Heart left ventricle (tissue), 16 donors: Measurements from ENCODE around the gene PKN1. TPM values are rescaled to one million over a fixed set of nuclear protein-coding genes. Genes with fewer than 3 reads are reported as not detected.
A peak's percentile ranks its signal among the peaks of the same experiment; 100 is the strongest.

Experiments
- ATAC-seq, 4 donors: fragments of 200-7000 bp; cut with Tn5 transposase; one replicate each; pipeline ENCODE4 v1.9.1; 2020 to 2022; ENCODE audit warnings: moderate library complexity in 4 of 4, mild to moderate bottlenecking in 3 of 4, moderate number of reproducible peaks in 1 of 4
- DNase-seq, 5 donors: peaks; one replicate each; pipeline ENCODE4 v3.0.0-alpha.2; 2020
- H3K27ac ChIP-seq, 12 donors: fragments of 200-600 bp; sonication (generic) in 4 of 12; one replicate each; pipeline versions ENCODE4 v1.5.0 to v1.8.0; 2016 to 2022; ENCODE audit warnings: mild to moderate bottlenecking in 2 of 12
- H3K27me3 ChIP-seq, 9 donors: fragments of 200-600 bp; sonication (generic) in 2 of 9; one replicate each; pipeline versions ENCODE4 v1.5.1 to v1.8.0; 2016 to 2022; ENCODE audit warnings: mild to moderate bottlenecking in 3 of 9
- H3K36me3 ChIP-seq, 9 donors: fragments of 200-600 bp; sonication (generic) in 2 of 9; one replicate each; pipeline versions ENCODE4 v1.5.0 to v1.8.0; 2018 to 2022; ENCODE audit warnings: mild to moderate bottlenecking in 2 of 9
- H3K4me1 ChIP-seq, 12 donors: fragments of 200-600 bp; sonication (generic) in 4 of 12; one replicate each; pipeline versions ENCODE4 v1.5.0 to v1.8.0; 2016 to 2022; ENCODE audit warnings: mild to moderate bottlenecking in 3 of 12
- H3K4me3 ChIP-seq, 12 donors: fragments of 200-600 bp; sonication (generic) in 4 of 12; one replicate each; pipeline versions ENCODE4 v1.5.0 to v1.8.0; 2017 to 2022; ENCODE audit warnings: mild to moderate bottlenecking in 9 of 12, moderate library complexity in 4 of 12
- H3K9me3 ChIP-seq, 12 donors: fragments of 200-600 bp; sonication (generic) in 4 of 12; one replicate each; pipeline versions ENCODE4 v1.5.0 to v1.8.0; 2016 to 2022; ENCODE audit warnings: mild to moderate bottlenecking in 1 of 12
- CTCF ChIP-seq, 12 donors: fragments of 200-600 bp; sonication (generic) in 4 of 12; IDR thresholded peaks; one replicate each; pipeline versions ENCODE4 v1.5.0 to v1.8.0; 2018 to 2022; ENCODE audit warnings: antibody characterized with exemption in 12 of 12, mild to moderate bottlenecking in 5 of 12
- POLR2A ChIP-seq, 2 donors: fragments of 450-650 bp; IDR thresholded peaks; one replicate each; pipeline ENCODE4 v1.6.1; 2017; ENCODE audit warnings: antibody characterized with exemption in 2 of 2, mild to moderate bottlenecking in 2 of 2, moderate library complexity in 2 of 2
- WGBS, 4 donors: extraction: QIAGEN DNeasy Blood & Tissue Kit in 2 of 4; methylation state at CpG; one replicate each; pipeline versions ENCODE4 v1.1.5 to v1.1.7; 2013 to 2018; 5-methylcytosine and 5-hydroxymethylcytosine counted together
- intact Hi-C, 10 donors: fragments of 100-400 bp; cut with DNase I; formaldehyde crosslinking; loops; one replicate each; pipeline versions ENCODE4 v1.11.1 to v1.14.2; 2022
- polyA plus RNA-seq, 2 donors: library from polyadenylated mRNA; stranded (reverse); fragments of 200-250 nt; gene quantifications; one replicate each; pipeline ENCODE4 v1.2.3, GENCODE V29; 2013
- total RNA-seq, 9 donors: library from RNA; depleted of rRNA in 2 of 9; stranded (reverse); fragments of >200 nt in 2 of 9; fragmentation: NEBNext Ultra II Directional in 3 of 9; extraction: Animal tissue kit (Norgen Biotek cat#: 25700) in 3 of 9; gene quantifications; one replicate each; pipeline versions ENCODE4 v1.1.0 to v1.2.4, GENCODE V29; 2016 to 2023
- donor health status: ischemic (EF 13 %, LVEDD 7.1; RV severe dilation, severe dysfunction).
- donor health status: healthy with polysubstance abuse.
- donor health status: DM: no; HTN: yes; CAD: no.
- donor health status: DM: no; HTN: no; CAD: no.
- donor health status: ischemic (EF 25% LVEDD 6.9; RV normal size, moderate dysfunction).
- donor health status: ischemic (EF 25% LVEDD 5.7; RV mildly dilated, moderate dysfunction).
- donor health status: healthy.
- donor health status: DM: yes; HTN: yes; CAD: no.
- donor health status: ischemic (EF 35%, LVEDD 5.7; RV mildly dilated, moderate dysfunction).
- donor health status: nonischemic (EF 11% LVEDD 7.7; RV severe dilation, severe dysfunction).
- donor health status: DM: yes; HTN: yes; CAD: no.
- donor health status: PGD.
- donor health status: ischemic (EF 29% LVEDD 5.4; RV normal size, mild dysfunction).
- donor health status: nonischemic (EF 23%, LVEDD 6.1; RV moderate dilation, normal function).

PKN1 gene
- total and polyA plus RNA-seq, 11 donors: 109 to 206 (median 131) TPM

- H3K36me3 ChIP-seq: peaks cover 2 to 78% (median 57%) of the 10 kb centered on the region in 9 donors
- peaks cover 0 to 71% (median 26%) of the 10 kb centered on the region in 12 donors for H3K4me1 ChIP-seq
Measured at GRCh38 chr19:14412324-14412995, 20.6 kb upstream of the PKN1 start.

GRCh38 chr19:14412996-14413692 is 20.0 kb upstream of the PKN1 start:
- no peaks in the 10 kb centered on the region for H3K27me3 ChIP-seq
- no peak for DNase-seq
- WGBS, 4 donors: 73 to 83% (median 80%) methylated on average over 13 to 15 of the region's 15 CpGs
- no peak overlapping the region for H3K4me3 ChIP-seq
- no peak for ATAC-seq
- H3K36me3 ChIP-seq: peaks cover 2 to 71% (median 50%) of the 10 kb centered on the region in 9 donors
- peaks cover 0 to 78% (median 32%) of the 10 kb centered on the region in 12 donors for H3K4me1 ChIP-seq
- peak overlapping the region in 1 of 12 donors; percentile 5 for H3K27ac ChIP-seq
- H3K9me3 ChIP-seq: no peaks in the 10 kb centered on the region
- intact Hi-C loops: no loop called here
- TF ChIP-seq CTCF (IDR thresholded peaks at IDR 0.05) (no peak), POLR2A (IDR thresholded peaks at IDR 0.05) (no peak)

More at GRCh38 chr19:14412324-14412995, 20.6 kb upstream of the PKN1 start:
- DNase-seq (no peak), ATAC-seq (no peak)
- Histone ChIP-seq H3K27me3 (no peaks in the 10 kb centered on the region), H3K27ac (no peak overlapping the region), H3K9me3 (no peaks in the 10 kb centered on the region), H3K4me3 (no peak overlapping the region)
- intact Hi-C loops: no loop called here
- 87 to 89% (median 89%) methylated on average over 18 to 25 of the region's 25 CpGs for WGBS, 4 donors
- TF ChIP-seq POLR2A (IDR thresholded peaks at IDR 0.05): no peak
- no peak for TF ChIP-seq CTCF (IDR thresholded peaks at IDR 0.05)

- DNase-seq (no peak), ATAC-seq (peak in 2 of 4 donors; percentile 14 to 27)
- intact Hi-C loops: no loop called here
- no peaks in the 10 kb centered on the region for H3K9me3 ChIP-seq
- H3K36me3 ChIP-seq: peaks cover 2 to 65% (median 44%) of the 10 kb centered on the region in 9 donors
- TF ChIP-seq CTCF (IDR thresholded peaks at IDR 0.05) (no peak), POLR2A (IDR thresholded peaks at IDR 0.05) (no peak)
- peak overlapping the region in 1 of 12 donors; percentile 5 for H3K27ac ChIP-seq
- 51 to 69% (median 64%) methylated on average over 3 of the region's 3 CpGs for WGBS, 4 donors
- peaks cover 0 to 82% (median 37%) of the 10 kb centered on the region in 12 donors for H3K4me1 ChIP-seq
- H3K4me3 ChIP-seq: no peak overlapping the region
- H3K27me3 ChIP-seq: no peaks in the 10 kb centered on the region
Measured at GRCh38 chr19:14413693-14414181, 19.4 kb upstream of the PKN1 start.
